ENCODE results near the gene CCDC88B. TPM values are rescaled to one million over a fixed set of nuclear protein-coding genes. Genes with fewer than 3 reads are reported as not detected.
"Not testable (repeated sequence)": the region's sequence is repeated elsewhere in the genome, so short reads cannot be mapped to it uniquely, and the experiment has no call there.

The CCDC88B gene
- total and polyA plus RNA-seq, 5 donors from 2014 or later, result 7.4 to 144 (median 10.2) TPM

- Histone ChIP-seq H3K4me3 (ENCODE audit: low read depth, low read length) (peak overlapping the region; percentile 77), H3K27me3 (ENCODE audit: control insufficient read depth, insufficient read depth, low read length) (no peaks in the 10 kb centered on the region), H3K9me3 (ENCODE audit: control insufficient read depth in 2 of 2, low read length in 2 of 2) (no peaks in the 10 kb centered on the region), H3K36me3 (ENCODE audit: control insufficient read depth, insufficient read depth, low read length) (no peaks in the 10 kb centered on the region), H3K27ac (ENCODE audit: insufficient read depth, low read length, poor library complexity, severe bottlenecking) (peak overlapping the region; percentile 79), H3K4me1 (ENCODE audit: control insufficient read depth, insufficient read depth, low read length, poor library complexity, severe bottlenecking) (peaks cover 26% of the 10 kb centered on the region)
- Mint-ChIP-seq H3K36me3 (no peaks in the 10 kb centered on the region), H3K9me3 (no peaks in the 10 kb centered on the region), H3K4me3 (peak overlapping the region; percentile 70 to 97 (median 96)), H3K27ac (peak overlapping the region; percentile 8 to 96 (median 95)), H3K27me3 (peaks cover 9% of the 10 kb centered on the region), H3K4me1 (peaks cover 8 to 36% (median 14%) of the 10 kb centered on the region in 4 donors)
- no peak for DNase-seq
- ATAC-seq (ENCODE audit: low read depth in 2 of 2), result no peak
Observed at GRCh38 chr11:64306876-64307622, 33.0 kb upstream of the CCDC88B start.

DNA sequence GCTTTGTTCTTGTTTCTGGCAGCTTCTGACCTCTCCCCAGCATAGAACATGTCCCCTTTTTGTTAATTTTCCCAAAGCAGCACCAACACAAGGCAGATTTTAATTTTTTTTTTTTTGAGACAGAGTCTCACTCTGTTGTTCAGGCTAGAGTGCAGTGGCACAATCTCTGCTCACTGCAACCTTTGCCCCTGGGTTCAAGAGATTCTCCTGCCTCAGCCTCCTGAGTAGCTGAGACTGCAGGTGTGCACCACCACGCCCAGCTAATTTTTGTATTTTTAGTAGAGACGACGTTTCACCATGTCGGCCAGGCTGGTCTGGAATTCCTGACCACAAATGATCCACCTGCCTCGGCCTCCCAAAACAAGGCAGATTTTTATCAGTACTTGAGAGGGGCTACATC is 32.2 kb upstream of the CCDC88B start:
- peaks cover 26% of the 10 kb centered on the region for H3K4me1 ChIP-seq (ENCODE audit: control insufficient read depth, insufficient read depth, low read length, poor library complexity, severe bottlenecking)
- DNase-seq; H3K9me3 Mint-ChIP-seq; H3K4me3 ChIP-seq (ENCODE audit: low read depth, low read length); ATAC-seq (ENCODE audit: low read depth in 2 of 2); H3K27ac ChIP-seq (ENCODE audit: insufficient read depth, low read length, poor library complexity, severe bottlenecking); H3K36me3 Mint-ChIP-seq; H3K9me3 ChIP-seq (ENCODE audit: control insufficient read depth in 2 of 2, low read length in 2 of 2); H3K27me3 ChIP-seq (ENCODE audit: control insufficient read depth, insufficient read depth, low read length); H3K36me3 ChIP-seq (ENCODE audit: control insufficient read depth, insufficient read depth, low read length); H3K27me3 Mint-ChIP-seq: not testable (repeated sequence)
- Mint-ChIP-seq H3K4me1 (peaks cover 10 to 43% (median 16%) of the 10 kb centered on the region in 4 donors), H3K4me3 (peak overlapping the region; percentile 46 to 75 (median 68)), H3K27ac (peak overlapping the region in 1 of 3 donors; percentile 71)

DNA sequence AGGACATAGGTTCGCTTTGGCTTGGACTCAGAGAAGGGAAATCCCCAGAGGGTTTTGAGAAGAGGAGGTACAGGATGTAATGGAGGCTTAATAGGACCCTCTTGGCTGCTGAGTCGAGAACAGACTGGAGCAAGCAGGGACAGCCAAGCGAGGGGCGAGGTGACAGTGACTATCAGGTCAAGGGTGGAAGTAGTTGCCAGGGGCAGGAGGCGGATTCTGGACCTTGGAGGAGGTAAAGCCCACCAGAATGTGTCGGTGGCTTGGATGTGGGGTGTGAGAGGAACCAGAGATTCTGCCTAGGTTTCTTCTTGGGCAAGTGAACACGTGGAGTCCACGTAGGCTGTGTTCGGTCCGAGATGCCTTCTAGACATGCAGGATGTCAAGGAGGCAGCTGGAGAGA is 27.1 kb upstream of the CCDC88B start:
- Mint-ChIP-seq H3K27me3 (no peaks in the 10 kb centered on the region), H3K9me3 (peaks cover 0 to 2% (median 0%) of the 10 kb centered on the region in 7 donors), H3K4me1 (peaks cover 0 to 42% (median 19%) of the 10 kb centered on the region in 4 donors), H3K27ac (peak overlapping the region in 2 of 3 donors; percentile 62 to 73), H3K36me3 (peaks cover 14% of the 10 kb centered on the region), H3K4me3 (peak overlapping the region in 1 of 4 donors; percentile 92)
- Histone ChIP-seq H3K9me3 (ENCODE audit: control insufficient read depth in 2 of 2, low read length in 2 of 2) (no peaks in the 10 kb centered on the region), H3K27me3 (ENCODE audit: control insufficient read depth, insufficient read depth, low read length) (no peaks in the 10 kb centered on the region), H3K36me3 (ENCODE audit: control insufficient read depth, insufficient read depth, low read length) (peaks cover 4% of the 10 kb centered on the region), H3K4me3 (ENCODE audit: low read depth, low read length) (no peak overlapping the region), H3K4me1 (ENCODE audit: control insufficient read depth, insufficient read depth, low read length, poor library complexity, severe bottlenecking) (peaks cover 15% of the 10 kb centered on the region), H3K27ac (ENCODE audit: insufficient read depth, low read length, poor library complexity, severe bottlenecking) (no peak overlapping the region)
- no peak for ATAC-seq (ENCODE audit: low read depth in 2 of 2)
- no peak for DNase-seq

DNA sequence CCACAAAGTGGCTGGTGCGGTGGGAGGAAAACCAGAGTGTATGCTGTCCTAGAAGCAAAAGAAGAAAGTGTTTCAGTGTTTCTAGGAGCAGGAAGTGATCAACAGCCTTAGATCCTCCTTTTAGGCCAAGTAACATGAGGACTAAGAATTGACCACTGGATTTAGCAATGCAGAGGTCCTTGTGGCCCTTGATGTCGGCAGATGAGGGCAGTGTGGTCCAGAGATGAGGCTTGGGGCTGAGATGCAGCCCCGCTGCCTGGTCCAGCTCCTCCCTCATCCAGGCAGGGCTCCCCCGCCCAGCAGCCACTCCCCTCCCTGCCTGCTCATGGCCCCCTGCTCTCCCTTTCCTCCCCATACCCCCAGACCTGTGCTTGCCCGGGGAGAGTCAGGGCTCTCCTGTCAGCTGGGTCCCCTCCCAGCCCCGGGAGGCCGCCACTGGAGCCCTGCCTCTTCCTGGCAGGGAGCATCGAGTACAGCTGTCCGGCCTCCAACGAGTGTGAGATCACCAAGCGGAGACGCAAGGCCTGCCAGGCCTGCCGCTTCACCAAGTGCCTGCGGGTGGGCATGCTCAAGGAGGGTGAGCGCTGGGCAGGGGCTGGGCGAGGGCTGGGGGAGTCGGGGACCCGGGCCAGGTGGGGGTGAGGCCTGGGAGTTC is 26.4 kb upstream of the CCDC88B start:
- ATAC-seq (ENCODE audit: low read depth in 2 of 2) (no peak), DNase-seq (no peak)
- H3K27me3 Mint-ChIP-seq, result no peaks in the 10 kb centered on the region
- Histone ChIP-seq H3K27ac (ENCODE audit: insufficient read depth, low read length, poor library complexity, severe bottlenecking) (no peak overlapping the region), H3K4me1 (ENCODE audit: control insufficient read depth, insufficient read depth, low read length, poor library complexity, severe bottlenecking) (peaks cover 20% of the 10 kb centered on the region), H3K36me3 (ENCODE audit: control insufficient read depth, insufficient read depth, low read length) (peaks cover 4% of the 10 kb centered on the region), H3K9me3 (ENCODE audit: control insufficient read depth in 2 of 2, low read length in 2 of 2) (no peaks in the 10 kb centered on the region), H3K27me3 (ENCODE audit: control insufficient read depth, insufficient read depth, low read length) (no peaks in the 10 kb centered on the region), H3K4me3 (ENCODE audit: low read depth, low read length) (no peak overlapping the region)
- peak overlapping the region in 2 of 4 donors; percentile 31 to 92 for H3K4me3 Mint-ChIP-seq
- H3K4me1 Mint-ChIP-seq, result peaks cover 0 to 48% (median 21%) of the 10 kb centered on the region in 4 donors
- H3K9me3 Mint-ChIP-seq, result peaks cover 0 to 2% (median 0%) of the 10 kb centered on the region in 7 donors
- H3K36me3 Mint-ChIP-seq, result peaks cover 14% of the 10 kb centered on the region
- peak overlapping the region in 1 of 3 donors; percentile 62 for H3K27ac Mint-ChIP-seq

DNA sequence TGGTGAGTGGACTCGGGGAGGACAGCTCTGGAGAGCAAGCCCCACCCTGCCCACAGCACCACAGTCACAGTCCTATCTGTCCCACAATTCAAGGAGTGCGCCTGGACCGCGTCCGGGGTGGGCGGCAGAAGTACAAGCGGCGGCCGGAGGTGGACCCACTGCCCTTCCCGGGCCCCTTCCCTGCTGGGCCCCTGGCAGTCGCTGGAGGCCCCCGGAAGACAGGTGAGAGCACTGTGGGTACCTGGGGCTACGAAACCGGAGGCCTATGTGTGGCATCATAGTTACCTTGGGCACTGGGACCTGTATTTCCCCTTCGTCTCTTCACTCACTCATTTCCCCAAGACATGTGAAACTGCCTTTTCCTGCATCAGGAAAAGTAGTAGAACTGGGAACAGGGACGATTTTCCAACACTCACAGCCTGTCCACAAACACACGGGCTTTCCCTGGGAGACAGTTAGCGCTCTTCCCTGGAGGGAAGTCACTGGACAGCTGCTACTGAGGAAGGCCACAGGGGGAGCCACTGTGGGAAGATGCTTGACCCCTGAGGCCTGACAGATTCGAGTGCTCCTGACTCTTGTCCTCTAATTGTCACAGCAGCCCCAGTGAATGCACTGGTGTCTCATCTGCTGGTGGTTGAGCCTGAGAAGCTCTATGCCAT is 25.7 kb upstream of the CCDC88B start:
- Mint-ChIP-seq H3K27me3 (no peaks in the 10 kb centered on the region), H3K4me3 (peak overlapping the region in 1 of 4 donors; percentile 80), H3K9me3 (peaks cover 0 to 2% (median 0%) of the 10 kb centered on the region in 7 donors), H3K27ac (peak overlapping the region in 1 of 3 donors; percentile 81), H3K36me3 (peaks cover 14% of the 10 kb centered on the region), H3K4me1 (peaks cover 0 to 53% (median 26%) of the 10 kb centered on the region in 4 donors)
- Histone ChIP-seq H3K4me3 (ENCODE audit: low read depth, low read length) (no peak overlapping the region), H3K4me1 (ENCODE audit: control insufficient read depth, insufficient read depth, low read length, poor library complexity, severe bottlenecking) (peaks cover 27% of the 10 kb centered on the region), H3K9me3 (ENCODE audit: control insufficient read depth in 2 of 2, low read length in 2 of 2) (no peaks in the 10 kb centered on the region), H3K27ac (ENCODE audit: insufficient read depth, low read length, poor library complexity, severe bottlenecking) (no peak overlapping the region), H3K27me3 (ENCODE audit: control insufficient read depth, insufficient read depth, low read length) (no peaks in the 10 kb centered on the region), H3K36me3 (ENCODE audit: control insufficient read depth, insufficient read depth, low read length) (peaks cover 4% of the 10 kb centered on the region)
- DNase-seq (no peak), ATAC-seq (ENCODE audit: low read depth in 2 of 2) (no peak)

DNA sequence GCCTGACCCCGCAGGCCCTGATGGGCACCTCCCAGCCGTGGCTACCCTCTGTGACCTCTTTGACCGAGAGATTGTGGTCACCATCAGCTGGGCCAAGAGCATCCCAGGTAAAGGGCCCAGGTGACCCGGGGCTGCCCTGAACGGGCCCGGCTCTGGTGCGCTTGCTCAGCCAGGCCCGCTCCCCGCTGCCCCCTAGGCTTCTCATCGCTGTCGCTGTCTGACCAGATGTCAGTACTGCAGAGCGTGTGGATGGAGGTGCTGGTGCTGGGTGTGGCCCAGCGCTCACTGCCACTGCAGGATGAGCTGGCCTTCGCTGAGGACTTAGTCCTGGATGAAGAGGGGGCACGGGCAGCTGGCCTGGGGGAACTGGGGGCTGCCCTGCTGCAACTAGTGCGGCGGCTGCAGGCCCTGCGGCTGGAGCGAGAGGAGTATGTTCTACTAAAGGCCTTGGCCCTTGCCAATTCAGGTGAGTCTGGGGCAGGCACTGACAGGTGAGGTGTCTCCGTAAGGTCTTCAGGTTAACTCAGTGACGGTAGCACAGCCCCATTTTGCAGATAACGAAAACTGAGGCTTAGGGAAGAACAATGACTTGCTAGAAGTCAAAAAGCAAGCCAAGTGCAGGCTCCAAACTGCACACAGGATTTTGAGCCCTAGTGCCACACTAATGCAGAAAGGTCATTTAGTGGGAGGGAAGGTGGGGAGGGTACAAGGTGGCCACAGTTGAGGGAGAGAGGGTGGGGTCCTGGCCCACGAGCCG is 25.0 kb upstream of the CCDC88B start:
- H3K4me3 Mint-ChIP-seq, result peak overlapping the region in 2 of 4 donors; percentile 24 to 80

More for the DNA sequence above, 25.0 kb upstream of the CCDC88B start:
- ATAC-seq (ENCODE audit: low read depth in 2 of 2), result no peak
- Mint-ChIP-seq H3K9me3 (peaks cover 0 to 2% (median 0%) of the 10 kb centered on the region in 7 donors), H3K36me3 (peaks cover 14% of the 10 kb centered on the region), H3K27me3 (no peaks in the 10 kb centered on the region), H3K27ac (peak overlapping the region in 1 of 3 donors; percentile 26), H3K4me1 (peaks cover 0 to 59% (median 29%) of the 10 kb centered on the region in 4 donors)
- H3K27ac ChIP-seq (ENCODE audit: insufficient read depth, low read length, poor library complexity, severe bottlenecking), result no peak overlapping the region
- H3K4me1 ChIP-seq (ENCODE audit: control insufficient read depth, insufficient read depth, low read length, poor library complexity, severe bottlenecking), result peaks cover 31% of the 10 kb centered on the region
- H3K4me3 ChIP-seq (ENCODE audit: low read depth, low read length), result no peak overlapping the region
- DNase-seq, result no peak
- no peaks in the 10 kb centered on the region for H3K9me3 ChIP-seq (ENCODE audit: control insufficient read depth in 2 of 2, low read length in 2 of 2)
- no peaks in the 10 kb centered on the region for H3K27me3 ChIP-seq (ENCODE audit: control insufficient read depth, insufficient read depth, low read length)
- peaks cover 4% of the 10 kb centered on the region for H3K36me3 ChIP-seq (ENCODE audit: control insufficient read depth, insufficient read depth, low read length)
